GM04503 (cell line): ENCODE results near the gene CD82.

Experiments used
- DNase-seq: peaks from one replicate; pipeline ENCODE4 v3.0.0-alpha.2; 2012; ENCODE audit warnings: low read depth

The CD82 gene

GRCh38 chr11:44565211-44565952 is at the start of gene CD82:
Gene CD82 (plus strand): TSS chr11:44565663. CDS start chr11:44594663, 29,000 bp downstream.
- peak; percentile 83 for DNase-seq

- DNase-seq = no peak
These were observed 48.6 kb upstream of the CD82 start for GRCh38 chr11:44516688-44517507.

DNA sequence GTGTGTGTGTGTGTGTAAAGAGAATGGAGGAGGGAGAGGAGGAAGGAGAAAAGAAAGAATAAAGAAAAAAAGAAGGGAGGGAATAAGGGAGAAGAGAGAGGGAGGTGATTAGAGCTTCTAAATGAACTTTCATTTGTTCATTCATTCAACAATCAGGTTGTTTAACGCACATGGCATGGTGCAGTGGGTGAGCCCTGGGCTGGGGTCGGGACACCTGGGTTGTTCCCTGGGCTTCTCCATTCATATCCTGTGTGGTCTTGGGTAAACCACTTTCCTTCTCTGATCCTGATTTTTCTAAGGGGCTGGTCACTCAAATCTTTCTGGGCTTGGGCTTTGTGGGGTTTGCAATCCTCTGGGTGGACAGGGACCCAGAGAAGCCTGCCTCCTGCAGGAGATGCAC is 47.9 kb upstream of the CD82 start:
- no peak for DNase-seq

GRCh38 chr11:44518968-44519550 is 46.4 kb upstream of the CD82 start:
- DNase-seq = no peak

- DNase-seq = no peak
These were observed 45.3 kb upstream of the CD82 start for GRCh38 chr11:44519989-44520737.

- no peak for DNase-seq
These were observed 44.3 kb upstream of the CD82 start for GRCh38 chr11:44521148-44521547.

GRCh38 chr11:44522294-44522693 is 43.2 kb upstream of the CD82 start:
- DNase-seq = no peak

GRCh38 chr11:44524346-44524745 is 41.1 kb upstream of the CD82 start:
- no peak for DNase-seq

GRCh38 chr11:44524751-44525201 is 40.7 kb upstream of the CD82 start:
- no peak for DNase-seq

GRCh38 chr11:44525473-44526252 is 39.8 kb upstream of the CD82 start:
- no peak for DNase-seq

- DNase-seq = no peak
These were observed 39.0 kb upstream of the CD82 start for GRCh38 chr11:44526438-44526837.

- no peak for DNase-seq
These were observed 38.0 kb upstream of the CD82 start for GRCh38 chr11:44527476-44527875.

DNA sequence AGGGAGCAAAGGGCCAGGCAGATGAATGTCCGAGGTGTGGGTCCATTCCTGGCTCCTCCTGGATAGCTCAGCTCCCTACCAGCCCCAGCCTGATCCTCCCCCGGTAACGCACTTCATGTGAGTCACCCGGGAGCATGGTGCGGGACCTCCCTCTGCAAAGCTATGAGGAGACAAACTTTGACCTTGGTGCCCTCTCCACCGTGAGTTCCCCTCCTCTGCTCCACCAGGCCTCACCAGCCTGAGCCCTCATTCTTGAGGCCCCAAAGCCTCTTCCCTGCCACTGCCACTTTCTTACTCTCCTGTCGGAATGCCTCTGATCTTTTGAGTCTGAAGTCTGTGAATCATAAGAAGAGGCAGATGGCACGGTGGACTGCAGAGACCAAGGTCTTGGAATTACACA is 37.4 kb upstream of the CD82 start:
- DNase-seq = no peak

DNA sequence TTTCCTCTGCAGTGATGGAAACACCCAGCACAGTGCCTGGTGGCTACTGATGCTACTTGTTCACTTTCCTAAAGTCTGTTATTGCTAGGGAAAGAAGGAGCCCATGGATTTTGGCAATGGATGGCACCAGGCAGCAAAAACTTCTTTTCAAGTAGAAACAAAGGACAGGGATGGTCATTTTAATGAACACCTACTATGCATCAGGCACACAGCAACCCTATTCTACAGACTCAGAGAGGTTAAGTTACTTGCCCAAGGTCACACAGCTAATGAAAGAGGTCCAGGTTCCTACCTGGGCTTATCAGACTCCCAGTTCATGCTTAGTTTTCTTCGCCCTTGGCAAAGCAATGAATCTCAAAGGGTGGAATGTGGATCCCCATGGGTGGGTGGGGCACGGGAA is 36.9 kb upstream of the CD82 start:
- DNase-seq = no peak

GRCh38 chr11:44529895-44530412 is 35.5 kb upstream of the CD82 start:
- no peak for DNase-seq

GRCh38 chr11:44530413-44531115 is 34.9 kb upstream of the CD82 start:
- DNase-seq = no peak

GRCh38 chr11:44531116-44531504 is 34.4 kb upstream of the CD82 start:
- DNase-seq = no peak

DNA sequence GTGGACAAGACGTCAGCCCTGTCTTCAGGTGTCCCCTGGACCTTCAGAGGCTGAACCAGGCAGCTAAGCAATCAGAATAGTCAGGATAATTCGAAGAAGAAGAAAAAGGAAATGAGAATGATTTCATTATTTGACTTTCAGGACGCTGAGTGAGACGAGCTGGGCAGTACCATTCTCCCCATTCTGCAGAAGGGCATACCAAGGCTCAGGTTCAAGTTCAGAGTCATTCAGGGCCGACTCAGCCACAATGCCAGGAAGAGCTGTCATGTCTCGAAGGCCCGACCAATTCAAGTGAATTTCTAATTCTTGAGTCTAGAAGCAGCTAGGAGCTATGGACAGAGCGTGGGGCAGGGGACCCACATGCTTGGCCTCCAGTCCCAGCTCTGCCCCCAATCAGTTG is 33.8 kb upstream of the CD82 start:
- no peak for DNase-seq

DNA sequence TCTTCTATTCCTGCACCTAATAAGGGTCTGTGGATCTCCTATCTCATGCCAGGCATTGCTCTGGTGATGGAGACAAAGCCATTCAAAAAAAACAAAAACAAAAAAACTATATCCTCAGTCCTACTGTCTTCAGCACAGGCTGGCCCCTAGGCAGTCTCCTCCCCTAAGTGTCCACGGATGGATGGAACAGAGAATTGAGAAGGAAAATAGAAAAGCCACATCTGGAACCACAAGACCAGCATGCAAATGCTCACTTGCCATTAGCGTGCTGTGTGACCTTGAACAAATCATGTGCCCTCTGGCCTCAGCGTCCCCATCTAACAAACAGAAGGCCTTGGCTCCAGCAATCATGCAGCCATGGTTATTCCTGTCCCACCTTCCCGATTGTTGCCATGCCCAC is 32.7 kb upstream of the CD82 start:
- no peak for DNase-seq

GRCh38 chr11:44533921-44534711 is 31.3 kb upstream of the CD82 start:
- DNase-seq = no peak
